Activated T-helper 1 cell treated with anti-CD3 and anti-CD28 coated beads, Interleukin-12 subunit alpha, Interleukin-12 subunit beta, Interleukin-2, Interleukin-4 antibody, amounts not matched to agents 30 ng/mL and 10 ng/mL and 1 ng/mL, durations not matched to agents 14 hours and 24 hours and 36 hours (primary cell): ENCODE measurements around the gene INTS2. TPM values are rescaled to one million over a fixed set of nuclear protein-coding genes. Genes with fewer than 3 reads are reported as not detected.
"Not testable (repeated sequence)": the region's sequence is repeated elsewhere in the genome, so short reads cannot be mapped to it uniquely, and the experiment has no call there.

Source experiments
- DNase-seq: peaks from one replicate; pipeline ENCODE4 v3.0.0; 2021; ENCODE audit warnings: low spot score
- H3K27ac Mint-ChIP-seq: one replicate; pipeline ENCODE4 v1.8.0; 2021; ENCODE audit warnings: mild to moderate bottlenecking, mixed read lengths
- H3K27me3 Mint-ChIP-seq: one replicate; pipeline ENCODE4 v1.8.0; 2022; ENCODE audit warnings: mild to moderate bottlenecking, moderate library complexity, mixed read lengths; ENCODE audit not compliant: insufficient read depth
- H3K36me3 Mint-ChIP-seq: one replicate; pipeline ENCODE4 v1.8.0; 2021; ENCODE audit warnings: low read depth, mixed read lengths
- H3K4me1 Mint-ChIP-seq: one replicate; pipeline ENCODE4 v1.8.0; 2021; ENCODE audit warnings: low read depth, mixed read lengths
- H3K4me3 Mint-ChIP-seq: one replicate; pipeline ENCODE4 v1.8.0; 2021; ENCODE audit warnings: mild to moderate bottlenecking, moderate library complexity, mixed read lengths
- H3K9me3 Mint-ChIP-seq: one replicate; pipeline ENCODE4 v1.8.0; 2021; ENCODE audit warnings: mixed read lengths
- intact Hi-C: fragments of 100-400 bp; cut with micrococcal nuclease; formaldehyde crosslinking; loops from one replicate; pipeline ENCODE4 v1.15.1; 2024
- total RNA-seq: library from RNA; stranded (reverse); gene quantifications from 2 replicates; pipeline ENCODE4 v1.2.3, GENCODE V29; 2022

Gene INTS2
- total RNA-seq, 1 donor from 2014 or later = 25.4 TPM

DNA sequence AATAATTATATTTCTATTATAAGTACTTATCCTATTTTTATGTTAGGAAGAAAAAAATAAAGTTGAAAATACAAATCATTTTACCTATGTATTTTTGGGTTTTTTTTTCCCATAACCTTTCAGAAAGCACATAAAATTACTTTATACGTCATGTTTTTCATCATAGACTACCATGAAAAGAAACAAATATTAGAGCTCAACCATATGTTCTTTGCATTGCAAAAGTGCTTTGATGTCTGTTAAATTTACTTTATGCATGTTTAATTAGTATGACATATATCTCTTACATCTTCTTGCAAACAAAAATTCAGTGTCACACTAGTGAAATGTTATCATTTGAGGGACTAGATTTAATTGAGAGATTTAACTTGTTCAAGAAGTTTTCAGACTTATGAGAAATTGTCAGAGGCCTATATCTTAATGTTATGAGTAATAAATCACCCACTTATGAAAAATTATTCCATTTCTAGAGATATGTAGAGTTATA lies 88.4 kb downstream of the INTS2 start:
- no peaks in the 10 kb centered on the region for H3K27me3 Mint-ChIP-seq
- no peaks in the 10 kb centered on the region for H3K9me3 Mint-ChIP-seq
- no peak for DNase-seq
- peaks cover 1% of the 10 kb centered on the region for H3K36me3 Mint-ChIP-seq
- intact Hi-C loops = no loop called here
- H3K4me3 Mint-ChIP-seq = no peak overlapping the region
- H3K4me1 Mint-ChIP-seq = no peaks in the 10 kb centered on the region
- H3K27ac Mint-ChIP-seq = no peak overlapping the region

DNA sequence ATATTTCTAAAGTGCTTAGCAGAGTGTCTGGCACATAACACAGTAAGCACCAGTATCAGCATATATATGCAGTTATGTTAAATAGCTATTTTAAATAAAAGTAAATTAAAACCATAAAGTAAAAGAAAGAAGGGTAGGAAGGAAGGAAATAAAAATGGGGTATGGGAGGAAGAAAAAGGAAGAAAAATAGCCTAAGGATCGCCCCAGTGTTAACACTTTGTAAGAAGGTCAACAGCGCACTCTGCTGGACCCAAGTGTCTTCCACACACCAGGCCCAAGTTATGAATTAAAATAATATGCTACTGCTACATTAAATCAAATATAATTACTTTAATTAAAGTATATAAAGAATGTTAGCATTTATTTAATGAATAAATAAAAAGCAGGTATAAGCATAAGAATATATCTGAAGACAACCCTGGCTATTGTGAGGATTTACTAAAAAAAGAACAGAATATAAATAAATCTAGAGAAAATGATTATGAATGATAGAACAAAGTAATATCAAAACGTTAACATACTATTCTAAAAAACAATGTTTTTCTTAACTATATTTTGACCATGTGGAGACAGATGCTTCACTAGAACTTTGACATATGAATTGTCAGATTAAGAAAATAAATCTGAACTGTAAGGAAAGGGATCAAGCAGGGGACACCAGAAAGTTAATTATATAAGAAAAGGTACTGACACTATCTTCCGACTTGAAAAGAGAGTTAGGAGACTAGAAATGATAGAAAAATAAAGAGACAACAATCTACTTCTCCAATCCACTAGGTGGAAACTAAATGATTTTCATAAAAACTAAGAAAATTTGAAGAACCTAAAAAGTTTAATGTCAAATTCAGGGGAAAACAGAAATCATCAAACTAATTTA lies 90.4 kb downstream of the INTS2 start:
- Mint-ChIP-seq H3K9me3 (no peaks in the 10 kb centered on the region), H3K4me1 (no peaks in the 10 kb centered on the region), H3K27me3 (no peaks in the 10 kb centered on the region), H3K4me3 (no peak overlapping the region), H3K27ac (no peak overlapping the region), H3K36me3 (no peaks in the 10 kb centered on the region)
- no peak for DNase-seq
- intact Hi-C loops = loop anchor here (1.0 kb wide), 2 partner anchors 201 to 425 kb away; no protein-coding TSS in a partner anchor

DNA sequence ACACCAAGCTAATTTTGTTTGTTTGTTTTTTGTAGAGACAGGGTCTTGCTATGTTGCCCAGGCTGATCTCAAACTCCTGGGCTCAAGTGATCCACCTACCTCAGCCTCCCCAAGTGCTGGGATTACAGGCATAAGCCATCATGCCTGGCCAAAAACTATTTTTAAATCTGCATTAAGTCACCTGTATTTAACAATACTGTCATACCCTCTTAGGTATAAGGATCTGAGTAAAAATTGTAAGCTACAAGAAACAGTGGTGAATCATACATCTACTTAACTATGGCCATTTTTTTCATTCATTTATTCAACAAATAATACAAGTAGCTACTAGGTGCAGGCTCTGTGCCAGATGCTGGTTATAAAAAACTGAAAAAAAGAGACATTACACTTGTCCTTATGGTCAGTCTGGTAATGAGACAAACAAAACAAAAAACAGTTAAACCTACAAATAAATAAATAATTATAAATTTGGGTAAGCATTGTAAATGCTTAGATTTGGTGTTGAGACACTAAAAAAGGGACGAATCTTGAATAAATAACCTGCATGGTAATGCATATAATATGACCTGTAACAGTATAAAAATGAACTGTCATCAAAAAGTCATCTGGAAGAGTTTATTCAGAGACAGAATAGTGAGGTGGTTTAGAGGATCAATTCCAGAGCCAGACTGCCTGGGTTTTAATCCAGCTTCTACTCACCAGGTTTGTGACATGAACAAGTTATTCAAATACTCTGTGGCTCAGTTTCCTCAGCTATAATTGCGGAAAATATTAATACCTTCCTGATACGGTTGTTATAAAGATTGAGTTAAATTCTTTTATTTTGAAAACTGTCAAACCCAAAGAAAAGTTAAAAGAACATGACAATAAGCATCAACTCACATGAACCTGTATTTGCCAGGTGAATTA lies 91.3 kb downstream of the INTS2 start:
- H3K27ac Mint-ChIP-seq = no peak overlapping the region
- no peaks in the 10 kb centered on the region for H3K27me3 Mint-ChIP-seq
- no peaks in the 10 kb centered on the region for H3K4me1 Mint-ChIP-seq
- peaks cover 2% of the 10 kb centered on the region for H3K36me3 Mint-ChIP-seq
- H3K9me3 Mint-ChIP-seq = no peaks in the 10 kb centered on the region
- intact Hi-C loops = loop anchor here (1.0 kb wide), 2 partner anchors 200 to 424 kb away; no protein-coding TSS in a partner anchor
- no peak for DNase-seq
- no peak overlapping the region for H3K4me3 Mint-ChIP-seq

DNA sequence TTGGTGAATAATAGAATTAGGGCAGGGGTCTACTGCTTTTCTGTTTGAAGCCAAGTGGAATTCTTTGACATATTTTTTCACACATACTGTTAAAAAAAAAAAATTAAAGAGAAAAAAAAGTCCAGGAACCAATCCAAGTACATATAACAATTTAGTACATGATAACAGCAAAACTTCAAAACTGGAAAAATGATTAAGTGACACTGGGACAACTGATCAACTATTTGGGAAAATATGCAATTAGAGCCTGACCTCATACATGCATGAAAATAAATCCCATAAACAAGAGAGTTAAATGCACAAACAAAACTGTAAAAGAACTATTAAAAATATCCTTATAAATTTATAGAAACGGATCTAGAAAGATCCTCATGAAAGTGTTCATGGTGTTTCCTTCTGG lies 92.2 kb downstream of the INTS2 start:
- H3K36me3 Mint-ChIP-seq = peaks cover 2% of the 10 kb centered on the region
- intact Hi-C loops = no loop called here
- H3K27ac Mint-ChIP-seq = no peak overlapping the region

DNA sequence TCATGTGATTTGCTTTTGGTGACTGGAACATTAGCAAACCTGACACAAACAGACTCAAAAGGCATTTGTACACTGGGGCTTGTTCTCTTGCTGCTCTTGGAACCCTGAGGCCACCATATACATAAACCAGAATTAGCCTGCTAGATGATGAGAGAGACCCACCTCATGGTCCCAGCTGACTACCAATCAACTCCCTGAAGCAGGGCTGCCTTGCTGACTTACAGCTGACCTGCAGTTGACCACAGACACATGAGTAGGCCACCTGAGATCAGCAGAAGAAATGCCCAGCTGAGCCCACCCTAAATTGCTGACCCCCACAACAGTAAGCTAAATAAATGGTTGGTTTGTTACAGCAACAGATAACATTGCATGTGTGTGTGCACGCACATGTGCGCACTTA lies 93.2 kb downstream of the INTS2 start:
- Mint-ChIP-seq H3K4me3 (no peak overlapping the region), H3K27ac (no peak overlapping the region), H3K27me3 (no peaks in the 10 kb centered on the region), H3K36me3 (peaks cover 2% of the 10 kb centered on the region), H3K4me1 (no peaks in the 10 kb centered on the region), H3K9me3 (no peaks in the 10 kb centered on the region)
- DNase-seq = no peak
- intact Hi-C loops = no loop called here

More for the DNA sequence above, 92.2 kb downstream of the INTS2 start:
- Mint-ChIP-seq H3K9me3 (no peaks in the 10 kb centered on the region), H3K4me1 (no peaks in the 10 kb centered on the region), H3K27me3 (no peaks in the 10 kb centered on the region), H3K4me3 (no peak overlapping the region)
- no peak for DNase-seq

DNA sequence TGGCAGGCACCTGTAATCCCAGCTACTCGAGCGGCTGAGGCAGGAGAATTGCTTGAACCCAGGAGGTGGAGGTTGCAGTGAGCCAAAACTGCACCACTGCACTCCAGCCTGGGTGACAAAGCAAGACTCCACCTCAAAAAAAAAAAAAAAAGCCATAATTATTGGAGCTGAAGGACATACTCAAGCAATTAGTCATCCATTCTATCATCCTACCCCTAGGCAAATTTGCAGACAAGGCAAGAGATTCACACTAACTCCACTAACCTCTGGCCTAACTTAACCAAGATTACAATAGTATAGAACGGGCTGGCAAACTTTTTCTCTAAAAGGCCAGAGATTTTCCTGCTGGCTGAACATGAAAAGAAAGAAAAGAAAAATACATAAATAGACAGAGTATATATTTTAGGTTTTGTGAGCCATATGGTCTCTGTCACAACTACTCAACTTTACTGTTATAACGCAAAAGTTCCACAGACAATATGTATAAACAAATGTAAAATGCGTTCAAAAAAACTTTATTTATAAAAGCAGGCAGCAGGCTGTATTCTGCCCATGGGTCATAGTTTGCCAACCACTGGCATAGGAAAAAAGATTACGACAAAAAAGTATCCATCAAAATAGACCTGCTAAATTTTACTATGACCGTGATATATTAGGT lies 94.1 kb downstream of the INTS2 start:
- Mint-ChIP-seq H3K9me3 (no peaks in the 10 kb centered on the region), H3K4me3 (no peak overlapping the region), H3K36me3 (peaks cover 8% of the 10 kb centered on the region), H3K4me1 (no peaks in the 10 kb centered on the region), H3K27me3 (no peaks in the 10 kb centered on the region), H3K27ac (no peak overlapping the region)
- intact Hi-C loops = no loop called here
- DNase-seq = no peak

DNA sequence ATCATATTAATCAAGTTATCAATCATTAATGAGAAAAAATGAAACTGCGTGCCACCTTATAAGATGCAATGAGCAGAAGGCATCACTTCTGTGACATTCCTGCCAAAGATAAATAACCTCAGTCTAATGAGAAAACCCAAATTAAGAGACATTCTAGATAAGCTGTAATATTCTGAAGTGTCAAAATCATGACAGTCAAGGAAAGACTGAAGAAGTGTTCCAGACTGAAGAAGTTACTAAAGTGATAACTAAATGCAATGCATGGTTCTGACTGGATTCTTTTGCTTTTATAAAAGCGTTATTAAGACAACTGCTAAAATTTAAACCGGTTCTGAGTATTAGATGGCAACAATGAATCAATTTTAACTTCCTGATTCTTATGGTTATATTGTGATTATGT lies 95.3 kb downstream of the INTS2 start:
- Mint-ChIP-seq H3K9me3 (peaks cover 5% of the 10 kb centered on the region), H3K4me1 (no peaks in the 10 kb centered on the region), H3K4me3 (no peak overlapping the region), H3K36me3 (peaks cover 17% of the 10 kb centered on the region), H3K27me3 (no peaks in the 10 kb centered on the region), H3K27ac (no peak overlapping the region)
- no peak for DNase-seq
- intact Hi-C loops = no loop called here

DNA sequence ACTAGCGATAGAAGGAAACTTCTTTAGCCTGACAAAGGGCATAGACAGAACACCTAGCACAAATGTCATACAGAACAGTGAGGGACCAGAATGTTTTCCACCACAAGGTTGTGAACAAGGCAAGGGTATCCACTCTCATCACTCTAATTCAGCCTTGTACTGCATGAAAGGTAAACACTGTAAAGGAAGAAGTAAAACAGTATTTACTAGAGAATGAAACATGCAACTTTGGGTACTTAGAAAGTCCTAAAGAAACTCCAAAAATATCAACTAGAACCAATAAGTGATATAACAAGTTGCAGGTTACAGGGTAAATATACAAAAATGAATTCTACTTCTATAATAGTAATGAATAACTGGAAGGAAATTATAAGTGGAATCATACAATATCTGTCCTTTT lies 96.7 kb downstream of the INTS2 start:
- H3K4me3 Mint-ChIP-seq = no peak overlapping the region

DNA sequence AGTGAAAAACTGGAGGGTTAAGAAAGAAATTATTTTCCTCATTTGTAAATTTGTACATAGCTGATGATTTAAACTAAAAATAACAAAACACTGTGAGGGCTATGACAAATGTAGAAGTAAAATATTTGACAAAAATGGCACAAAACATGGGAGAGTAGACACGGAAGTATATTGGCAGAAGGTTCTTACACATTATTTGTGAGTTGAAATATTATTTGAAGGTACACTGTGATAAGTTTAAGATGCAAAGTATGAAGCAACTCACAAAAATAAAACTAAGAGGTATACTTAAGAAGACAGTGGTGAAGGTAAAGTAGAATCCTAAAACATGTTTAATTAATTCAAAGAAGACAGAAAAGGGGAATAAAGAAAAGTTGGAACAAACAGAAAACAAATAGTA lies 99.1 kb downstream of the INTS2 start:
- H3K27me3 Mint-ChIP-seq = no peaks in the 10 kb centered on the region
- peaks cover 5% of the 10 kb centered on the region for H3K9me3 Mint-ChIP-seq
- H3K4me1 Mint-ChIP-seq = no peaks in the 10 kb centered on the region
- H3K27ac Mint-ChIP-seq = no peak overlapping the region
- DNase-seq = no peak
- intact Hi-C loops = no loop called here
- peaks cover 28% of the 10 kb centered on the region for H3K36me3 Mint-ChIP-seq
- no peak overlapping the region for H3K4me3 Mint-ChIP-seq

More for the DNA sequence above, 96.7 kb downstream of the INTS2 start:
- H3K9me3 Mint-ChIP-seq = peaks cover 5% of the 10 kb centered on the region
- H3K27me3 Mint-ChIP-seq = no peaks in the 10 kb centered on the region
- no peak for DNase-seq
- intact Hi-C loops = no loop called here
- no peak overlapping the region for H3K27ac Mint-ChIP-seq
- H3K4me1 Mint-ChIP-seq = no peaks in the 10 kb centered on the region
- peaks cover 22% of the 10 kb centered on the region for H3K36me3 Mint-ChIP-seq

DNA sequence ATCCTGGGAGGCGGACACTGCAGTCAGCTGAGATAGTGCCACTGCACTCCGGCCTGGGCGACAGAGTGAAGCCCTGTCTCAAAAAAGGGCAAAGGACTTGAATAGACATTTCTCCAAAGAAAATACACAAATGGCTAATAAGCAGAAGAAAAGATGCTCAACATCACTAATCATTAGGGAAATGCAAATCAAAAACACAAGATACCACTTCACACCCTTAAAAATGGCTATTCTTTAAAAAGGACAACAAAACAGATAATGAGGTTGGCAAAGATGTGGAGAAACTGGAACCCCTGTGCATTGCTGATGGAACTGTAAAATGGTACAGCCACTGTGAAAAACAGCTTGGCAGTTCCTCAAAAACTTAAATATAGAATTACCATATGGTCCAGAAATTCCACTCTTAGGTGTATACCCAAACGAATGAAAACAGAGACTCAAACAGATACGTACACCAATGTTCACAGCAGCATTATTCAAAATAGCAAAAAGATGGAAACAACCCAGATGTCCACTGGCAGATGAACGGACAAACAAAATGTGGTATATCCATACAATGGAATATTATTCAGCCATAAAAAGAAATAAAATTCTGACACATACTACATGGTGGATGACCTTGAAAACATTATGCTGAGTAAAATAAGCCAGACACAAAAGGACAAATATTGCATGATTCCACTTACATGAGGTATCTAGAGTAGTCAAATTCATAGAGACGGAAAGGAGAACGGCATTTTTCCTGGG lies 100.0 kb downstream of the INTS2 start:
- H3K9me3 Mint-ChIP-seq = peaks cover 5% of the 10 kb centered on the region
- no peaks in the 10 kb centered on the region for H3K27me3 Mint-ChIP-seq
- intact Hi-C loops = no loop called here
- H3K4me3 Mint-ChIP-seq = no peak overlapping the region
- H3K27ac Mint-ChIP-seq = no peak overlapping the region
- H3K36me3 Mint-ChIP-seq = peaks cover 31% of the 10 kb centered on the region
- H3K4me1 Mint-ChIP-seq = no peaks in the 10 kb centered on the region
- no peak for DNase-seq

DNA sequence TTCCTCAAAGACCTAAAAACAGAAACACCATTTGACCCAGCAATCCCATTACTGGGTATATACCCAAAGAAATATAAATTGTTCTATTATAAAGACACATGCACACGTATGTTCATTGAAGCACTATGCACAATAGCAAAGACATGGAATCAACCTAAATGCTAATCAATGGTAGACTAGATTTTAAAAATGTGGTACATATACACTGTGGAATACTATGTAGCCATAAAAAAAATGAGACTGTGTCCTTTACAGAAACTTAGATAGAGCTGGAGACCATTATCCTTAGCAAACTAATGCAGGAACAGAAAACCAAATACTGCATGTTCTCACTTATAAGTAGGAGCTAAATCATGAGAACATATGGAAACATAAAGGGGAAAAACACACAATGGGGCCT lies 100.9 kb downstream of the INTS2 start:
- H3K27ac Mint-ChIP-seq, H3K9me3 Mint-ChIP-seq, H3K4me3 Mint-ChIP-seq, H3K27me3 Mint-ChIP-seq, DNase-seq, intact Hi-C loops, H3K4me1 Mint-ChIP-seq: not testable (repeated sequence)
- H3K36me3 Mint-ChIP-seq = peaks cover 30% of the 10 kb centered on the region

DNA sequence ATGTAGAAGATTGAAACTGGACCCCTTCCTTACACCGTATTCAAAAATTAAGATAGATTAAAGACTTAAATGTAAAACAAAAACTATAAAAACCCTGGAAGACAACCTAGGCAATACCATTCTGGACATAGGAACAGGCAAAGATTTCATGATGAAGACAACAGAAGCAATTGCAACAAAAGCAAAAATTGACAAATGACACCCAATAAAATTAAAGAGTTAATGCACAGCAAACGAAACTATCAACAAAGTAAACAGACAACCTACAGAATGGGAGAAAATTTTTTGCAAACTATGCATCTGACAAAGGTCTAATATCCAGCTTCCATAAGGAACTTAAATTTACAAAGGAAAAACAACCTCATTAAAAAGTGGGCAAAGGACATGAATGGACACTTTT lies 101.6 kb downstream of the INTS2 start:
- H3K36me3 Mint-ChIP-seq = peaks cover 33% of the 10 kb centered on the region
- H3K27me3 Mint-ChIP-seq, H3K4me3 Mint-ChIP-seq, DNase-seq, H3K9me3 Mint-ChIP-seq, H3K27ac Mint-ChIP-seq, intact Hi-C loops, H3K4me1 Mint-ChIP-seq: not testable (repeated sequence)
